ENCODE results near the gene TRAPPC14. TPM values are rescaled to one million over a fixed set of nuclear protein-coding genes. Genes with fewer than 3 reads are reported as not detected.

The TRAPPC14 gene
- total and polyA plus RNA-seq, 9 of the 15 experiments (the other 6 are each of a cell fraction or from before 2014, with no cell fraction given), result 0.42 to 45.9 (median 18.2) TPM

- TF ChIP-seq NCOA4 (IDR thresholded peaks at IDR 0.05; ENCODE audit: partially characterized antibody) (no peak), SOX6 (IDR thresholded peaks at IDR 0.05) (no peak), MCM5 (IDR thresholded peaks at IDR 0.05; ENCODE audit: low read depth) (no peak), ETV5 (CRISPR knock-in tag; IDR thresholded peaks at IDR 0.05; ENCODE audit: low read depth) (no peak), XRCC4 (IDR thresholded peaks at IDR 0.05; ENCODE audit: extremely low read depth, insufficient read depth, insufficient read length) (no peak), ZNF707 (CRISPR knock-in tag; conservative IDR thresholded peaks at IDR 0.05) (no peak), ZNF232 (CRISPR knock-in tag; IDR thresholded peaks at IDR 0.05) (no peak), ARHGAP35 (IDR thresholded peaks at IDR 0.05; ENCODE audit: partially characterized antibody) (no peak), PHTF2 (CRISPR knock-in tag; IDR thresholded peaks at IDR 0.05) (no peak), TCF7 (IDR thresholded peaks at IDR 0.05; ENCODE audit: borderline replicate concordance) (no peak), ZBTB12 (CRISPR knock-in tag; IDR thresholded peaks at IDR 0.05) (no peak), PML (IDR thresholded peaks at IDR 0.05; ENCODE audit: low read length) (no peak), PCBP1 (IDR thresholded peaks at IDR 0.05; ENCODE audit: low read depth, low read length, poor library complexity, severe bottlenecking) (no peak), USF1 (CRISPR knock-in tag; IDR thresholded peaks at IDR 0.05) (no peak), RBM34 (IDR thresholded peaks at IDR 0.05; ENCODE audit: borderline replicate concordance, insufficient read depth, low read length) (no peak), ZNF175 (CRISPR knock-in tag; IDR thresholded peaks at IDR 0.05; ENCODE audit: low read depth) (no peak), MTF1 (CRISPR knock-in tag; IDR thresholded peaks at IDR 0.05; ENCODE audit: borderline replicate concordance) (no peak), RBM15 (IDR thresholded peaks at IDR 0.05; ENCODE audit: insufficient read depth, low read length) (no peak), IRF9 (tag; IDR thresholded peaks at IDR 0.05) (peak; percentile 41; the same call in 1 of the 2 replicates), NEUROD1 (IDR thresholded peaks at IDR 0.05; ENCODE audit: borderline replicate concordance, low read depth, low read length, partially characterized antibody) (no peak), ZNF512 (tag; IDR thresholded peaks at IDR 0.05) (peak; percentile 79)
Observed at GRCh38 chr7:100190048-100190711, 31.7 kb upstream of the TRAPPC14 start (continued).
